NCI-H1417 treated with DMSO at 0.1 percent for 48 hours (cell line): ENCODE measurements around the gene TMEM43.

Source experiments
- DNase-seq: peaks from one replicate; lab custom pipeline; 2025; lab: John Stamatoyannopoulos, UW

The TMEM43 gene

GRCh38 chr3:14138109-14138877 lies 13.4 kb downstream of the TMEM43 start:
- no peak for DNase-seq

GRCh38 chr3:14138878-14139655 lies 14.2 kb downstream of the TMEM43 start:
- DNase-seq = no peak

- DNase-seq = no peak
Observed at GRCh38 chr3:14139771-14140170, 14.9 kb downstream of the TMEM43 start.

GRCh38 chr3:14140668-14141067 lies 15.8 kb downstream of the TMEM43 start:
- no peak for DNase-seq

GRCh38 chr3:14141144-14141543 lies 16.3 kb downstream of the TMEM43 start:
- no peak for DNase-seq

GRCh38 chr3:14141602-14142341 lies 16.9 kb downstream of the TMEM43 start:
- no peak for DNase-seq

GRCh38 chr3:14142567-14143270 lies 17.9 kb downstream of the TMEM43 start:
- DNase-seq = no peak

GRCh38 chr3:14143271-14144225 lies 18.7 kb downstream of the TMEM43 start:
- DNase-seq = no peak

- DNase-seq = peak; percentile 36
Observed at GRCh38 chr3:14144423-14145075, 19.7 kb downstream of the TMEM43 start.

- no peak for DNase-seq
Observed at GRCh38 chr3:14145236-14145635, 20.4 kb downstream of the TMEM43 start.

GRCh38 chr3:14145670-14146380 lies 21.0 kb downstream of the TMEM43 start:
- DNase-seq = no peak

- DNase-seq = no peak
Observed at GRCh38 chr3:14146381-14147065, 21.7 kb downstream of the TMEM43 start.

- DNase-seq = no peak
Observed at GRCh38 chr3:14147066-14147435, 22.2 kb downstream of the TMEM43 start.

- no peak for DNase-seq
Observed at GRCh38 chr3:14147617-14148016, 22.8 kb downstream of the TMEM43 start.

- no peak for DNase-seq
Observed at GRCh38 chr3:14148041-14148985, 23.5 kb downstream of the TMEM43 start.

GRCh38 chr3:14150078-14150477 lies 25.2 kb downstream of the TMEM43 start:
- DNase-seq = no peak

GRCh38 chr3:14150491-14151230 lies 25.8 kb downstream of the TMEM43 start:
- no peak for DNase-seq
